Measurements from ENCODE around the gene SCAI. TPM values are rescaled to one million over a fixed set of nuclear protein-coding genes. Genes with fewer than 3 reads are reported as not detected.

The SCAI gene
- total and polyA plus RNA-seq, 2 of the 4 experiments (the other 2 are of a cell fraction), result 3.6 to 14.5 TPM

DNA sequence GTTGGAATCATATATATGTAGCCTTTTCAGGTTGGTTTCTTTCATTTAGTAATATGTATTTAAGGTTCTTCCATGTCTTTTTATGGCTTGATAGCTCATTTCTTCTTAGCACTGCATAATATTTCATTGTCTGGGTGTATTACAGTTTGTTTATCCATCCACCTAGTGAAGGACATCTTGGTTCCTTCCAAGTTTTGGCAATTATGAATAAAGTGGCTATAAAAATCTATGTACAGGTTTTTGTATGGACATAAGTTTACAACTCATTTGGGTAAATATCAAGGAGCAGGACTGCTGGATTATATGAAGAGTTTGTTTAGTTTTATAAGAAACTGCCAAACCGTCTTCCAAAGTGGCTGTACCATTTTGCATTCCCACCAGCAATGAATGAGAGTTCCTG, 34.6 kb upstream of the SCAI start:
- Histone ChIP-seq H3K27me3 (ENCODE audit: control insufficient read depth, insufficient read depth, low read length) (no peaks in the 10 kb centered on the region), H3K23ac (ENCODE audit: low read depth, low read length) (no peak overlapping the region), H3K9me1 (ENCODE audit: insufficient read depth, low read length) (peaks cover 5% of the 10 kb centered on the region), H3K18ac (ENCODE audit: low read depth, low read length) (no peak overlapping the region), H2BK120ac (ENCODE audit: low read depth, low read length) (no peak overlapping the region), H2AK5ac (ENCODE audit: low read depth, low read length) (no peak overlapping the region), H2AK9ac (replicated peaks; ENCODE audit: low read depth, low read length, poor library complexity) (no peak overlapping the region), H3K79me1 (ENCODE audit: low read depth in 1 of 2, low read length in 2 of 2) (peaks cover 33 to 74% of the 10 kb centered on the region in 2 experiments), H4K5ac (ENCODE audit: low read depth, low read length) (no peak overlapping the region), H3K4me1 (ENCODE audit: control insufficient read depth, insufficient read depth, low read length) (no peaks in the 10 kb centered on the region), H3K9me3 (ENCODE audit: control insufficient read depth, insufficient read depth, low read length) (no peaks in the 10 kb centered on the region), H3K4me3 (ENCODE audit: insufficient read depth, low read depth, low read length) (no peak overlapping the region), H2AFZ (replicated peaks; ENCODE audit: low read length, poor library complexity) (no peak overlapping the region), H2BK20ac (ENCODE audit: low read depth, low read length) (no peak overlapping the region), H2BK15ac (ENCODE audit: low read depth, low read length) (no peak overlapping the region), H4K91ac (ENCODE audit: insufficient read depth, low read depth, low read length) (no peak overlapping the region), H4K20me1 (ENCODE audit: insufficient read depth, low read length) (peaks cover 47% of the 10 kb centered on the region), H3K56ac (ENCODE audit: extremely low read depth, insufficient read depth, low read length) (no peak overlapping the region), H3K9ac (ENCODE audit: low read depth, low read length) (no peak overlapping the region), H3K36me3 (ENCODE audit: control insufficient read depth, insufficient read depth, low read length) (peaks cover 2% of the 10 kb centered on the region; the same call in 1 of the 2 replicates), H2BK5ac (ENCODE audit: low read depth, low read length, poor library complexity, severe bottlenecking) (no peak overlapping the region), H4K8ac (ENCODE audit: low read depth in 2 of 2, low read length in 2 of 2) (no peak overlapping the region), H3K4me2 (ENCODE audit: low read depth, low read length) (no peak overlapping the region), H3K27ac (ENCODE audit: insufficient read depth, low read length) (no peak overlapping the region), H3K4ac (ENCODE audit: low read depth, low read length) (no peak overlapping the region), H3K14ac (replicated peaks; ENCODE audit: low read depth, low read length) (no peak overlapping the region)
- no TSS peak for BruUV-seq (replicated peaks)
- intact Hi-C loops (cut with micrococcal nuclease) (no loop called here), in situ Hi-C loops (cut with MboI; ENCODE audit: low sequenced_read_pairs) (no loop called here), dilution Hi-C loops (cut with HindIII; ENCODE audit: low sequenced_read_pairs, unreplicated experiment) (no loop called here)
- ChIA-PET CTCF (no interaction called here), POLR2A (ENCODE audit: unreplicated experiment) (no interaction called here)
- no CpG with 5 or more reads among the region's 1 CpG for WGBS, 2 experiments (ENCODE audit: extremely low coverage in 2 of 2, insufficient read length in 1 of 2)
- no peak for TF ChIP-seq CHD1 (IDR thresholded peaks at IDR 0.05; ENCODE audit: low read depth, low read length)
- DNase-seq, result no peak
- ATAC-seq (ENCODE audit: low read depth), result no peak
